NT2/D1 (cell line): Measurements from ENCODE around the gene MAD1L1.

ENCODE experiments used
- SUZ12 ChIP-seq: IDR thresholded peaks from 2 replicates; pipeline ENCODE4 v1.6.1; 2011; ENCODE audit not compliant: insufficient read length, insufficient read depth; ENCODE audit errors: extremely low read depth
- ZNF274 ChIP-seq: IDR thresholded peaks from 2 replicates; pipeline ENCODE4 v1.6.1; 2011; ENCODE audit warnings: mild to moderate bottlenecking, low read depth, low read length

- TF ChIP-seq SUZ12 (no peak), ZNF274 (no peak)
Observed at GRCh38 chr7:2006921-2007381, 225.8 kb downstream of the MAD1L1 start.
